Fibroblast of skin of scalp (primary cell): ENCODE measurements around the gene RRBP1.

Source experiments
- DNase-seq: peaks from one replicate; pipeline ENCODE4 v3.0.0-alpha.2; 2013

RRBP1 gene

GRCh38 chr20:17633221-17633849 is 48.7 kb downstream of the RRBP1 start:
- DNase-seq, result no peak

DNA sequence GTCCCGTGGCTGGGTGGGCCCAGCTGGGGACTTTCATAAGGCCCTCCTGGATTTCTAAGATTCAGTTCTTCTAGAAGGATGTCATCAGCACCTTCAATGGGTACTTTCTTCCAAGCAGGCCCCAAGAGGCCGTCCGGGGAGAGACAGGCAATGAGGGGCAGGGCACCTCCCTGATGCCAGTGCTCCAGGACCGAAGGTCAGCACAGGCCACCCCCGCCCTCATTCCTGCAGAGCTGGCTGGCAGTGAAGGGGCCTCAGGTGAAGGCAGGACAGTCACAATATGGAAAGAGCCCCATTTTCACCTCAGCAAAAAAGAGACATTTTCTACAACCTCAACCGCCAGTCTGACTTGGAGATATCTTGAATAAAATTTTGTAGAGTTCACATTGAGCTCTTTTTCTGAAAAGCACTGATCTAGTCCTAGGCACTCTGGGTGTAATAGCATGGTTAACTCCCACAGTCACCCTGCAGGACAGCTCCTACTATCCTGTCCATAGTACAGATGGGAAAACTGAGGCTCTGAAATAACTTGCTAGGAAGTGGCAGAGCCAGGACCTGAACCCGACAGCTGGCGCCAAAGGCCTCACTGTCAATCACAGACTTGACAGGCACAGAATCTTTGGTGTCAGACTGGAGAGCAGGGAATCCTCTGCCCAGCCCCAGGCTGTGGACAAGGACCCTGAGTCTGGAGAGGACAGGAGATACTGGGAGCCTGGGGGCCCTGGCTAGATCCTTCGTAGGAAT is 50.3 kb downstream of the RRBP1 start:
- DNase-seq, result no peak

DNA sequence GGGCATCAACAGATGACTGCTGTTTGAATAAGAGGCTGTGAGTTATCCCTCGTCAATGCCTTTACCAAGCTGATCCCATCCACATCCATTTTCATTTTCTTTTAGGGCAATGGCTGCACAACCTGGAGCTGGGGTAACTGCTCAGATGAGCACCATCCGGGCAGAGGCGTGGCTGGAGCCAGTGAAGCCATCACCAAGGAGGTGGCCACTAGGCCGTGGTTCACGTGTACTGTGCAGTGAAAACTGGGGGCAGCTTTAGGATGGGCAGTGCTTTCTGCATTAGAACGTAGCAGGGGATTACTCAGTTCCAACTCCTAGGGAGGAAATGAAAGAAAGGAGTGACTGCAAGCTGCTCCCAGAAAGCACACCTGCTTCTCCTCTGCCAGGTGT is 51.2 kb downstream of the RRBP1 start:
- no peak for DNase-seq

DNA sequence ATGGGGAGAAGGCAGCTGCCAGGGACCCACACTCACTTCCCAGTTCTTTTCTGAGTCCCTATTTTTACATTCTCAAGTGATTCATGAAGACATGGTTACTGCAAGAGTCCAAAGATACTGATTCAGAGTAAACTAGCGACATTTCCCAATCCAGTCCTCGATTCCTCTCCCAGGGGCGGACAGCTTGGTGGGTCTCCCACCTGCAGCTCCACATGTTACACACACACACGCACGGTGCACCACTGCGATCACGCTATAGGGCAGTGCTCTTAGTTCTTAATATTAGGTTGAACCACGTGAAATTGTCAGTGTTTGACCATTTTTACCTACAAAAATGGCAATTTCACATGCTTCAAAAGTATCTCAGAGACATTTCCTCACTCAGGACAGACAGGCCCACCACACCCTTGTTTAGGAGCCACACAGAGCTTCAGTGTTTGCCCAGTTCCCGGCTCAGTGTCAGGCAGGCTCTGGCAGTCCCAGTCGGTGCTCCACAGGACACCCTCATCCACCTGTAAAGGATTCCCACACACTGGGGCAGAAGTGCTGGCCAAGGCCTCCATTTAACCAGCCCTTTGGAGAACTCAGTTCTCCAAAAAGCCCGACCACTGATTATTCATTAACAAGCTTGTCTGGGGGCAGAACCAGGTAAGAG is 51.8 kb downstream of the RRBP1 start:
- DNase-seq, result no peak

DNA sequence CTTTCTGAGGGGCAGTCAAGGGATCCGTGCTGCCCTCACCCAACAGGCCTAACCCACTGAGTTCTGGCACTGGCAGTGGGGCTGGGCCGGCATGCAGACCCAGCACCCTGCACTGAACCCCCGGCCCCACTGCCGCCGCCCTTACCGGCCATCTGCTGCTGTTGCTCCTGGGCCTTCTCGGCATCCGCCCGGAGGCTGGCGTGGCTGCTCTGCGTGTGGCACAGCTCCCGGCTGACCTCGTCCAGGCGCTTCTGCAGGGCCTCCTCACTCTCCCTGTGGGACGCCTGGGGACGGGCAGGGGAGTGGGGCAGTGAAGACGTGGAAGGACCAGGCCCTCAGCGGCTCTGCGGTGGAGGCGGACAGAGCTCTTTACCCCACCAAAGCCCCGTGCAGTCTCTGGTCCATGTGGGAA is 52.4 kb downstream of the RRBP1 start:
- no peak for DNase-seq

DNA sequence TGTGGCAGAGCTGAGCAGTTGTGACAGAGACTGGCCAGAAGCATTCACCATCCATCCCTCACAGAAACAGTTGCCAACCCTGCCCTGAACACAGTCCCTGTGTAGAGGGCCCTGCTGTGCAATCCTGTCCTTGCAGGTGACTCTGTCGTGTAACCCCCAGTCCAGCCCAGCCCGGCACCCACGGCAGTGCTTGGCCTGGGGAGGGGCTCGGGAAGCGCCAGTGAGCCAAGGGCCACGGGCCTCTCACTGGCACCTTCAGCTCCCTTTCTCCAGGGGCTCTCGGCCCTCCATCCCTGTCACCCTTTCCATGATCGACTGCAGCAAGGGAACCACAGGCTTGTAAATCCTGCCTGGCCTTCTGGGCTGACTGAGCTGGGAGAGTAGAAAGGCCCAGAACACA is 53.0 kb downstream of the RRBP1 start:
- no peak for DNase-seq

GRCh38 chr20:17628101-17628841 is 53.8 kb downstream of the RRBP1 start:
- DNase-seq, result no peak

DNA sequence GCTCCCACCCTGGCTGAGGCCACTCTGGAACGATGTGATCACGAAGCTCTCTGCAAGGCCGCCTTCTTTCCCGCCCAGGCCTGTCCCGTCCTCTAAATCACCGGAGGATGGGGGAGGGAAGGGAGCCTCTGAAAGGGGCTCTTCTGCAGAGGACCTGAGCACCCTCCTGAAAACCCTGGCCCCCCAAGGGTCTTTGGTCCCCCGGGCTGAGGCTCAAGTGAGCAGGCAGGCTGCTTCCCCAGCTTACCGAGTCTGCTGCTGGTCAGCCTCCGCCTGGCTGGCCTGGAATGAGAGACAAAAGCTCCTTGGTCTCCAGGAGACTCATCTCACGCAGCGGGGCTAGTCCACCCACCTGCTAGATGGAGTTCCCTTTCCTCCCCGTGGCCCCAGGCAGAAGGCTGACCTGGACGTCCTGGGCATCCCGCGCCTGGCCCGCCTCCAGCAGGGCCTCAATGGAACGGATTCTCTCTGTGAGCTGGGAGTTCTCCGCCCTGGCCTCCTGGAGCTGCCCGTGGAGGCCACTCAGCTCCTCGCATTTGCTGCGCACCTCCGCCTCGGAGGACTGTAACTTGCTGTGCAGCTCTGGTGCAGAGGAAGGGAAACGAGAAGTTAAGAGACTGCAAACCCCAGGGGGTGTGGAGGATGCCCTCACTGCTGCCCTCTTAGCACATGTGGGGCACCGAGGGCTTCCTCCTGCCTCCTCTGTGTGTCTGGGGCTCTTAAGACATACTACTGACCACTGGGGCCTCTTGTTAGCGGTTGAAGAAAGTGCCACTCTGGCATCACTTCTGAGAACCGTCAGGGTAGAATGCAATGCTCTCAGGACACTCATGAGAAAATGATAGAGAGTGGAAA is 54.7 kb downstream of the RRBP1 start:
- no peak for DNase-seq

DNA sequence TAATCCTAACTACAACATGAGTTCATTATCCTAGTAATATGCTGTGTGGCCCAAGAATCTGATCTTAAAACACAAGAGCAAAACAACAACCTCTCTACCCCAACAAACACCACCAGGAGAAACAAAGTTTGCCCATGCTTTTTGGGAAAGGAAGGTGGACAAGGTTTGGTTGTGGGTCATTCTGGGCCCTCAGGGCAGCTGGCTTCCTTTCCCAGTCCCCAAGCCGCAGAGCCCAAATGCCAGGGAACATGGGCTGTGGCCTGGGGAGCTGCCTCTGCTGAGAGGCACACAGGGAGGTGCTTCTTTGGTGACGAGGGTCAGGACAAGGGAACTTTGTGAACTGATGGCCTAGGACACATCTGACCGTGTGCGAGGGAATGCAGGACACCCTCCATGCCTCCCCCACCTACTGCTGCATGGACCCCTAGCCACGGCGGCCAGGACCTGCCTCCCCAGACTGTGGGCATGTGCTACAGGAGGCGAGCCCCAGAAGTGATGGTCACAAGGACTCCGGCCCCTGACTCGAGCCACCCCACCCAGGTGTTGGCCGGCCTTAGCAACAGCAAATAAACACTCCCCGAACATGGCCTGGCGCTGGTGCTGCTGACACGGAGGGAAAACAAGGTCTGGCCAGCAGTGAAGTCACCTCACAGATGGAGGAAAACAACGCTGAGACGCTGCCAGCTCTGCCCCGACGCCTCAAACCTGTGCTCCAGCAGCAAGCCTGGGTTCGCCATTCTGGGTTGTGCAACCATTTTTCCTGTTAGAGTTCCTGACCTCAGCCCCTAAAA is 55.6 kb downstream of the RRBP1 start:
- DNase-seq, result no peak

DNA sequence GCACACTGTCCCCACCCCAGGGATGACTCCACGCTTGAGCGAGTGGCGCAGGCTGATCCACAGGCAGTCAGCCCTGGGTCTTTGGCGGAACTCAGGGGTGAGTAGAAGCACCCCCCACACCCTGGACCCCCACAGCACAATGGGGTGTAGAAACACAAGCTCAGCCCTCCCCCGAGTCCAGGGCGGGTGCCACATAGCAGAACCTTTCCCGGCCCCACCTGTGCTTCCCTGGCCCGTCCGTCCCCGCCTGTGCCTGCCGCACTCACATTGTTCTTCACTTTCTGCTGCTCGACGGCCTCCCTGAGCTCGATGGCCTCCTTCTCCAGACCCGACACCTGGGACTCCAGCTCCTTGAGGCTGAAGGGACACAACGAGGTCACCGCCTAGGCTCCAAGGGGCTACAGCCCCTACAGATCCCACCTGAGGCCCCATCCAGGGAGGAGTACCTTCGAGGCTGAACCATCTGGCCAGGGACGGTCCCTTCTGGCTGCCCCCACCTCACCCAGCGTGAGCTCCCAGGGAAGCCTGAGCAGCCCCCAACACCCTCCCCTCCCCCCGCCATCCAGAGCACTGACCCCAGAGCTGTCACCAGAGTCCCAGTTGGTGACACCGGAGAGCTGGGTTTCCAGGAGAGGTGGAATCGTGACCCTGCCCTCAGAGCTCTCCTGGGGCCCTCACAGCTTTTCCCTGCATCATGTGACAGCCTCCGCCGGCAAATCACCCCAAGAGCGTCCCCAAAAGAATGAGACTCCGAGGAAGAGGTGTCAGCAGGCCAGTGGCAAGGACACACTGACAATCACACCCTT is 56.6 kb downstream of the RRBP1 start:
- DNase-seq, result no peak

GRCh38 chr20:17624551-17625245 is 57.3 kb downstream of the RRBP1 start:
- no peak for DNase-seq

- no peak for DNase-seq
Measured at GRCh38 chr20:17624070-17624469, 58.0 kb downstream of the RRBP1 start.

DNA sequence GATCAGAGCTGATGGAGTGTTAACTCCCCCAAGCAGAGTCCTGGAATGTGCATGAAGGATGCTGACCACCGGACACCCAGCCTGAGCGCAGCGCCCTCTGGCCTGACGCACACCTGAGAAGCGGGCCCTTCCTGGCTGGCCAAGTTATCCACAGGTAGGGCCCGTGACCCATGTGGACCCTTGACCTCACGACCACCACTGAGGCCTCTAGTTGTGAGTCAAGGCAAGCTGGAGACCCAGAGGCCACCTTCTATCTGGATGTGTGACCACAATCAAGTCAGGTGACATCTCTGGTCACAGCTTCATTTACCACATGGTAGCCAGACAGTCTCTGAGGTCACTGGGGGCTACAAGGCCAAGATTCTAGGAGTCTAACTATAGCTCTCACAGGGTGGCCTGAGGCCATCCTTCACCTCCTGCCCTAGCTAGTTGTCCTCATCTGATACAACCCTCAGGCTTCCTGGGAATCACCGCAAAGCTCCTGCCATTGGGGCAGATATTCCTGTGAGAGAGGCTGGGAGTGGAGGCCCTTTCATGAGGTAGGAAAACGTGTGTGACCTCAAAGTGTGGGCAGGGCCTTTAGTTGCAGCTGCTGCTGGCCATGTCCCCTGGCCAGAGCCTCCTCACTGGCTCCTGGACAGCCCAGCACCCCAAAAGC is 59.1 kb downstream of the RRBP1 start:
- DNase-seq, result no peak

GRCh38 chr20:17622086-17622850 is 59.8 kb downstream of the RRBP1 start:
- no peak for DNase-seq

DNA sequence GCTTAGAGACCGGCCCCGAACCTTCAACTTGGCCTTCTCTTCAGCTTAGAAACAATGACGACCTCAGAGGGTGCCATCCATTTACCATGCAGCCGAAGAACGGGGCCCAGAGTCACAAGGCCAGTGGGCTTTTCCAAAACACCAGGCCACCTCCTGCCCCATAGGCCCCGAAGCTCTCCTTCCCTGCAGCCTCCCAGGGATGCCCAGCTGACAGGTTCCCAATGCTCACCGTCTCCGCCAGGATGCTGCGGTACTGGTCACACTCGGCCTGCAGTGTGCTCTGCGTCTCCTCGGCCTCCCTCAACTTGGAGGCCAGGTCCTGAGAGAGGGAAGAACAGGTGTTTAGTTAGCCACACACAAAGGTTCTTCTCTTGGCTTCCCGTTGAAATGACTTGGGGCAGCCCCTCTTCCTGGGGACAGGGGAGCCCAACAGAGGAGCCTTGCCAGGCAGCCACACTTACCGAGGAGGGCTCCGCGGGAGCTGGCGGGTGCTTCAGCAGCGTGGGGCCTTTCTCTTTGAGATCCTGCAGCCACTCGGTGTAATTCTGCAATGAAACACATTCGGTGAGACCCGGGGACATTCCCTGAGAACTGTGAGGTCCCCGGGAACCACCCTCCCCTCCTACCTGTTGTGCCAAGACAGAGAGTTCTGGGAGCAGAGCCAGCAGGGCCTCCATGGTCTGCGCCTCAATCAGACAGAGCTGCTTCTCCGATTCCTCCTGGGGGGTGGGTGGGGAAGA is 60.6 kb downstream of the RRBP1 start:
- no peak for DNase-seq

DNA sequence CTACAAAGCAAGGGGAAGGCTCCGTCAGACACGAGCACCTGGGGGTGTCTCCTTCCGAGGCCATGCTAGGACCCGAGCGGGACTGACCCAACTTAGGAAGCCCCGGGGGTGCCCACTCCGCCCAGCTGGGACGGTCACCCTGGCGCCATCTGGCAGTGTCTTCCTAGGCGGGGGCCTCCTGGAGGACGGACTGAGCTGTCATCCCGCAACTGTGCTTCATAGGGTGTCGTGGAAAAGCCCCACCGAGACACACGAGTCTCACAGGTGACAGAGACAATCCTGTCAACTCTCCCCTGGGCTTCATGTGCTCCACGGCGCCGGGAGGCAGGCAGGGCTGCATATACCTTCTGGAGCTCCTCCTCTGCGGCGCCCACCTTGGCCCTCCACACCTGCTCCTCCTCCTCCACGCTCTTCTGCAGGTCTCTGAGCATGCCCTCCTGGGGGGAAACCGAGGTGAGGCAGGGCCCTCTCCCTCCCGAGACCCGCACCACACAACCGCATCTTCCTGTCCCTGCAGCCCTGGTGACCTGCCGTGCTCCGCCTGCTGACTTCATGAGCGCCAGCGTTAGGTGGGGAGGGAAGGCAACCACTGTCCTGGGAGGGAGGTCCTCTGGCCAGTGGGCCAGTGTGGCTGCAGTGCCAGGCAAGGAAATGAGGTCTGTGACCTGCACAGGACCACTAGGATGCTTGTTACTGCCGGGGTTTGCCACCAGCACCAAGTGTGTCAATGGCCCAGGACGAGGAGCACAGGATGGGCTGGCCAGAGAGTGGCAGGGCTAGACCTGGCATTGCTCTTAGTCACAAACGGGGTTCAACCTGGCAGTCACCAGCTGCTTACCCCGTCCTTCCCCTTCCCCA is 61.4 kb downstream of the RRBP1 start:
- DNase-seq, result no peak
